ENCODE data around the gene ATAD3A. TPM values are rescaled to one million over a fixed set of nuclear protein-coding genes. Genes with fewer than 3 reads are reported as not detected.

Gene ATAD3A
- total RNA-seq, 1 experiment from 2014 or later: 71.2 TPM

DNA sequence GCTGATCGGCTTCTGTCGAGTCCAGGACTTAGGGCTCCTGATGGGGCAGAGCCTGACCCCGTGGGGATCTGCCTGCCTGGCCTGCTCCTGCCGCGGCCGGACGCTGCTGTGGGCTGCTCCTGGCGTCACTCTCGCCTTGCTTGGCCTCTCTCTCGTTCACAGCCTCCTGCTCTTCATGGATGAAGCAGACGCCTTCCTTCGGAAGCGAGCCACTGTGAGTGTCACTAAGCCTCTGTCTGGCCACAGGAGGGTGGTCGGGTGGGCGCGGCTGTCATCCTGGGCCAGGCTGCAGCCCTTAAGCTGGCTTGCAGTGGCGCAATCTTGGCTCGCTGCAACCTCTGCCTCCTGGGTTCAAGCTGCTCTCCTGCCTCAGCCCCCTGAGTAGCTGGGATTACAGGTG lies 24.3 kb upstream of the ATAD3A start:
- Mint-ChIP-seq H3K4me3 (no peak overlapping the region), H3K27me3 (ENCODE audit: low read depth) (no peaks in the 10 kb centered on the region), H3K9me3 (peaks cover 7% of the 10 kb centered on the region; the same call in 1 of the 2 replicates), H3K36me3 (peaks cover 44% of the 10 kb centered on the region), H3K4me1 (no peaks in the 10 kb centered on the region), H3K27ac (no peak overlapping the region)
- ChIA-PET CTCF (no interaction called here), POLR2A (no interaction called here)
- DNase-seq (ENCODE audit: low spot score) (no peak), ATAC-seq (no peak)
- TF ChIP-seq, protein P1, sequence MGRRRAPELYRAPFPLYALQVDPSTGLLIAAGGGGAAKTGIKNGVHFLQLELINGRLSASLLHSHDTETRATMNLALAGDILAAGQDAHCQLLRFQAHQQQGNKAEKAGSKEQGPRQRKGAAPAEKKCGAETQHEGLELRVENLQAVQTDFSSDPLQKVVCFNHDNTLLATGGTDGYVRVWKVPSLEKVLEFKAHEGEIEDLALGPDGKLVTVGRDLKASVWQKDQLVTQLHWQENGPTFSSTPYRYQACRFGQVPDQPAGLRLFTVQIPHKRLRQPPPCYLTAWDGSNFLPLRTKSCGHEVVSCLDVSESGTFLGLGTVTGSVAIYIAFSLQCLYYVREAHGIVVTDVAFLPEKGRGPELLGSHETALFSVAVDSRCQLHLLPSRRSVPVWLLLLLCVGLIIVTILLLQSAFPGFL (CRISPR knock-in tag; IDR thresholded peaks at IDR 0.05; ENCODE audit: borderline replicate concordance): no peak
- TF ChIP-seq, protein P2, sequence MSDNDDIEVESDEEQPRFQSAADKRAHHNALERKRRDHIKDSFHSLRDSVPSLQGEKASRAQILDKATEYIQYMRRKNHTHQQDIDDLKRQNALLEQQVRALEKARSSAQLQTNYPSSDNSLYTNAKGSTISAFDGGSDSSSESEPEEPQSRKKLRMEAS (CRISPR knock-in tag; IDR thresholded peaks at IDR 0.05): no peak
- TF ChIP-seq NR2C2 (CRISPR knock-in tag; IDR thresholded peaks at IDR 0.05): no peak
- TF ChIP-seq ZBTB21 (CRISPR knock-in tag; IDR thresholded peaks at IDR 0.05; ENCODE audit: borderline replicate concordance): no peak
- TF ChIP-seq, protein P3, sequence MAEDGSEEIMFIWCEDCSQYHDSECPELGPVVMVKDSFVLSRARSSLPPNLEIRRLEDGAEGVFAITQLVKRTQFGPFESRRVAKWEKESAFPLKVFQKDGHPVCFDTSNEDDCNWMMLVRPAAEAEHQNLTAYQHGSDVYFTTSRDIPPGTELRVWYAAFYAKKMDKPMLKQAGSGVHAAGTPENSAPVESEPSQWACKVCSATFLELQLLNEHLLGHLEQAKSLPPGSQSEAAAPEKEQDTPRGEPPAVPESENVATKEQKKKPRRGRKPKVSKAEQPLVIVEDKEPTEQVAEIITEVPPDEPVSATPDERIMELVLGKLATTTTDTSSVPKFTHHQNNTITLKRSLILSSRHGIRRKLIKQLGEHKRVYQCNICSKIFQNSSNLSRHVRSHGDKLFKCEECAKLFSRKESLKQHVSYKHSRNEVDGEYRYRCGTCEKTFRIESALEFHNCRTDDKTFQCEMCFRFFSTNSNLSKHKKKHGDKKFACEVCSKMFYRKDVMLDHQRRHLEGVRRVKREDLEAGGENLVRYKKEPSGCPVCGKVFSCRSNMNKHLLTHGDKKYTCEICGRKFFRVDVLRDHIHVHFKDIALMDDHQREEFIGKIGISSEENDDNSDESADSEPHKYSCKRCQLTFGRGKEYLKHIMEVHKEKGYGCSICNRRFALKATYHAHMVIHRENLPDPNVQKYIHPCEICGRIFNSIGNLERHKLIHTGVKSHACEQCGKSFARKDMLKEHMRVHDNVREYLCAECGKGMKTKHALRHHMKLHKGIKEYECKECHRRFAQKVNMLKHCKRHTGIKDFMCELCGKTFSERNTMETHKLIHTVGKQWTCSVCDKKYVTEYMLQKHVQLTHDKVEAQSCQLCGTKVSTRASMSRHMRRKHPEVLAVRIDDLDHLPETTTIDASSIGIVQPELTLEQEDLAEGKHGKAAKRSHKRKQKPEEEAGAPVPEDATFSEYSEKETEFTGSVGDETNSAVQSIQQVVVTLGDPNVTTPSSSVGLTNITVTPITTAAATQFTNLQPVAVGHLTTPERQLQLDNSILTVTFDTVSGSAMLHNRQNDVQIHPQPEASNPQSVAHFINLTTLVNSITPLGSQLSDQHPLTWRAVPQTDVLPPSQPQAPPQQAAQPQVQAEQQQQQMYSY (CRISPR knock-in tag; IDR thresholded peaks at IDR 0.05): no peak
- TF ChIP-seq OVOL2 (CRISPR knock-in tag; IDR thresholded peaks at IDR 0.05; ENCODE audit: borderline replicate concordance): no peak
- no peak for TF ChIP-seq MXD4 (CRISPR knock-in tag; IDR thresholded peaks at IDR 0.05; ENCODE audit: borderline replicate concordance)
- TF ChIP-seq, protein P4, sequence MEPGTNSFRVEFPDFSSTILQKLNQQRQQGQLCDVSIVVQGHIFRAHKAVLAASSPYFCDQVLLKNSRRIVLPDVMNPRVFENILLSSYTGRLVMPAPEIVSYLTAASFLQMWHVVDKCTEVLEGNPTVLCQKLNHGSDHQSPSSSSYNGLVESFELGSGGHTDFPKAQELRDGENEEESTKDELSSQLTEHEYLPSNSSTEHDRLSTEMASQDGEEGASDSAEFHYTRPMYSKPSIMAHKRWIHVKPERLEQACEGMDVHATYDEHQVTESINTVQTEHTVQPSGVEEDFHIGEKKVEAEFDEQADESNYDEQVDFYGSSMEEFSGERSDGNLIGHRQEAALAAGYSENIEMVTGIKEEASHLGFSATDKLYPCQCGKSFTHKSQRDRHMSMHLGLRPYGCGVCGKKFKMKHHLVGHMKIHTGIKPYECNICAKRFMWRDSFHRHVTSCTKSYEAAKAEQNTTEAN (CRISPR knock-in tag; IDR thresholded peaks at IDR 0.05): no peak
- no peak for TF ChIP-seq TEAD4 (CRISPR knock-in tag; IDR thresholded peaks at IDR 0.05)
- TF ChIP-seq, protein P5, sequence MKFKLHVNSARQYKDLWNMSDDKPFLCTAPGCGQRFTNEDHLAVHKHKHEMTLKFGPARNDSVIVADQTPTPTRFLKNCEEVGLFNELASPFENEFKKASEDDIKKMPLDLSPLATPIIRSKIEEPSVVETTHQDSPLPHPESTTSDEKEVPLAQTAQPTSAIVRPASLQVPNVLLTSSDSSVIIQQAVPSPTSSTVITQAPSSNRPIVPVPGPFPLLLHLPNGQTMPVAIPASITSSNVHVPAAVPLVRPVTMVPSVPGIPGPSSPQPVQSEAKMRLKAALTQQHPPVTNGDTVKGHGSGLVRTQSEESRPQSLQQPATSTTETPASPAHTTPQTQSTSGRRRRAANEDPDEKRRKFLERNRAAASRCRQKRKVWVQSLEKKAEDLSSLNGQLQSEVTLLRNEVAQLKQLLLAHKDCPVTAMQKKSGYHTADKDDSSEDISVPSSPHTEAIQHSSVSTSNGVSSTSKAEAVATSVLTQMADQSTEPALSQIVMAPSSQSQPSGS (CRISPR knock-in tag; IDR thresholded peaks at IDR 0.05; ENCODE audit: borderline replicate concordance, low read depth): no peak
- TF ChIP-seq, protein P6, sequence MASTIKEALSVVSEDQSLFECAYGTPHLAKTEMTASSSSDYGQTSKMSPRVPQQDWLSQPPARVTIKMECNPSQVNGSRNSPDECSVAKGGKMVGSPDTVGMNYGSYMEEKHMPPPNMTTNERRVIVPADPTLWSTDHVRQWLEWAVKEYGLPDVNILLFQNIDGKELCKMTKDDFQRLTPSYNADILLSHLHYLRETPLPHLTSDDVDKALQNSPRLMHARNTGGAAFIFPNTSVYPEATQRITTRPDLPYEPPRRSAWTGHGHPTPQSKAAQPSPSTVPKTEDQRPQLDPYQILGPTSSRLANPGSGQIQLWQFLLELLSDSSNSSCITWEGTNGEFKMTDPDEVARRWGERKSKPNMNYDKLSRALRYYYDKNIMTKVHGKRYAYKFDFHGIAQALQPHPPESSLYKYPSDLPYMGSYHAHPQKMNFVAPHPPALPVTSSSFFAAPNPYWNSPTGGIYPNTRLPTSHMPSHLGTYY (CRISPR knock-in tag; IDR thresholded peaks at IDR 0.05): no peak
- no peak for TF ChIP-seq EMX1 (CRISPR knock-in tag; IDR thresholded peaks at IDR 0.05)
- TF ChIP-seq, protein P7, sequence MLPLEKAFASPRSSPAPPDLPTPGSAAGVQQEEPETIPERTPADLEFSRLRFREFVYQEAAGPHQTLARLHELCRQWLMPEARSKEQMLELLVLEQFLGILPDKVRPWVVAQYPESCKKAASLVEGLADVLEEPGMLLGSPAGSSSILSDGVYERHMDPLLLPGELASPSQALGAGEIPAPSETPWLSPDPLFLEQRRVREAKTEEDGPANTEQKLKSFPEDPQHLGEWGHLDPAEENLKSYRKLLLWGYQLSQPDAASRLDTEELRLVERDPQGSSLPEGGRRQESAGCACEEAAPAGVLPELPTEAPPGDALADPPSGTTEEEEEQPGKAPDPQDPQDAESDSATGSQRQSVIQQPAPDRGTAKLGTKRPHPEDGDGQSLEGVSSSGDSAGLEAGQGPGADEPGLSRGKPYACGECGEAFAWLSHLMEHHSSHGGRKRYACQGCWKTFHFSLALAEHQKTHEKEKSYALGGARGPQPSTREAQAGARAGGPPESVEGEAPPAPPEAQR (CRISPR knock-in tag; IDR thresholded peaks at IDR 0.05): no peak
- TF ChIP-seq NFATC4 (CRISPR knock-in tag; IDR thresholded peaks at IDR 0.05): no peak
- no peak for TF ChIP-seq JAZF1 (CRISPR knock-in tag; IDR thresholded peaks at IDR 0.05)
- TF ChIP-seq TCF7 (CRISPR knock-in tag; IDR thresholded peaks at IDR 0.05; ENCODE audit: low read depth): no peak
- TF ChIP-seq, protein P8, sequence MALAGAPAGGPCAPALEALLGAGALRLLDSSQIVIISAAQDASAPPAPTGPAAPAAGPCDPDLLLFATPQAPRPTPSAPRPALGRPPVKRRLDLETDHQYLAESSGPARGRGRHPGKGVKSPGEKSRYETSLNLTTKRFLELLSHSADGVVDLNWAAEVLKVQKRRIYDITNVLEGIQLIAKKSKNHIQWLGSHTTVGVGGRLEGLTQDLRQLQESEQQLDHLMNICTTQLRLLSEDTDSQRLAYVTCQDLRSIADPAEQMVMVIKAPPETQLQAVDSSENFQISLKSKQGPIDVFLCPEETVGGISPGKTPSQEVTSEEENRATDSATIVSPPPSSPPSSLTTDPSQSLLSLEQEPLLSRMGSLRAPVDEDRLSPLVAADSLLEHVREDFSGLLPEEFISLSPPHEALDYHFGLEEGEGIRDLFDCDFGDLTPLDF (CRISPR knock-in tag; IDR thresholded peaks at IDR 0.05): no peak
- TF ChIP-seq, protein P9, sequence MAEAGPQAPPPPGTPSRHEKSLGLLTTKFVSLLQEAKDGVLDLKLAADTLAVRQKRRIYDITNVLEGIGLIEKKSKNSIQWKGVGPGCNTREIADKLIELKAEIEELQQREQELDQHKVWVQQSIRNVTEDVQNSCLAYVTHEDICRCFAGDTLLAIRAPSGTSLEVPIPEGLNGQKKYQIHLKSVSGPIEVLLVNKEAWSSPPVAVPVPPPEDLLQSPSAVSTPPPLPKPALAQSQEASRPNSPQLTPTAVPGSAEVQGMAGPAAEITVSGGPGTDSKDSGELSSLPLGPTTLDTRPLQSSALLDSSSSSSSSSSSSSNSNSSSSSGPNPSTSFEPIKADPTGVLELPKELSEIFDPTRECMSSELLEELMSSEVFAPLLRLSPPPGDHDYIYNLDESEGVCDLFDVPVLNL (CRISPR knock-in tag; IDR thresholded peaks at IDR 0.05; ENCODE audit: borderline replicate concordance, low read depth): no peak
- no peak for TF ChIP-seq MYBL2 (CRISPR knock-in tag; IDR thresholded peaks at IDR 0.05)
